ENCODE results near the gene DENND5B.

The DENND5B gene

DNA sequence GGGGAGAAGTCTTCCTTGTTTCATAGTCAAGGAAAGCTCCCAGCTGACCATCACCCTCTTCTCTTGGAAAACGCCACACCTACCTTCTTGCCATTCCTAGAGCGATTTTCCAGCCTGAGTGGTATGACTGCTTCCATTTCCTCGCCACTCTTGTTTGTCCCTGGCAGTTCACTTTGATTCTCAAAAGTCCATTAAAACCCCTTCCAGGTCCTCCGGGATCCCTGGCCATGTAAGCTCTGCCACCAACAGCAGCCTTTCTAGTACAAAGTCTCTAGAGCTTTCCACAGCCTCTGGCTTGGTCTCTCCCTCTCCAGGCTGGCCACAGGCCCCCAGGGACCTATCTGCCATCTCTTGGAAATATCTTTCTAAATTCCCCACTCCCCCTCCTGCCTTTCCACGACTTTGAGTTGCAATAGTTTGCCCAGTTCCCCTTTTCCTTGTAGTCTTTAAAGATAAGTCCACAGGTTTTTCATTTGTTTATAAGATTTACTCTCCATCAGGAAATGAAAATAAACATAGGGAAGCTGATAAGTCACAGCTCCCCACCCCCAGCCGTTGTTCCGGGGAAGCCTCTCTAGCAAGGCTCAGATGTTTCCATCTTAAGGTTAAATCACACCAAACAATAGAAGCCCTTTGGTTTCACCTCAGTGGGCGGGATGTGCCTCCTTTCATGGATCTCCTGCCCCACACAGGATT lies 222.1 kb downstream of the DENND5B start:
- H3K9me3 ChIP-seq (ENCODE audit: control insufficient read depth, low read depth, low read length), result no peaks in the 10 kb centered on the region
- no peaks in the 10 kb centered on the region for H3K27me3 ChIP-seq (ENCODE audit: control insufficient read depth, insufficient read depth, low read length)
- no peaks in the 10 kb centered on the region for H3K36me3 ChIP-seq (ENCODE audit: control insufficient read depth, low read depth, low read length)
- peaks cover 31% of the 10 kb centered on the region for H3K4me1 ChIP-seq (ENCODE audit: control insufficient read depth, low read depth, low read length)
- H3K27ac ChIP-seq (ENCODE audit: low read length), result peak overlapping the region; percentile 83
- peak overlapping the region; percentile 62 for H3K9ac ChIP-seq (ENCODE audit: low read length)
- H3K4me3 ChIP-seq (ENCODE audit: low read length), result peak overlapping the region; percentile 43

DNA sequence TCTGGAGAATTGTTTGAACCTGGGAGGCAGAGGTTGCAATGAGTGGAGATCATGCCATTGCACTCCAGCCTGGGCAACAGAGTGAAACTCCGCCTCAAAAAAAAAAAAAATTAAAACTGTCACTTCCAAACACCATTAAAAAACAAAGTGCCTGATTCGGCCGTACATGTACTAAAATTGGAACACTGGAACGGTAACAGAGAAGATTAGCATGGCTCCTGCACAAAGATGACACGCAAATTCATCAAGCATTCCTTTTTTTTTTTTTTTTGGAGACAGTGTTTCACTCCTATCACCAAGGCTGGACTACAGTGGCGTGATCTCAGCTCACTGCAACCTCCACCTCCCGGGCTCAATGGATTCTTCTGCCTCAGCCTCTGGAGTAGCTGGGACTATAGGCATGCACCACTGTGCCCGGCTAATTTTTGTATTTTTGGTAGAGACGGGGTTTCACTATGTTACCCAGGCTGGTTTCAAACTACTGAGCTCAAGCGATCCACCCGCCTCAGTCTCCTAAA lies 224.8 kb downstream of the DENND5B start:
- H3K9ac ChIP-seq (ENCODE audit: low read length), result no peak overlapping the region
- peaks cover 47% of the 10 kb centered on the region for H3K4me1 ChIP-seq (ENCODE audit: control insufficient read depth, low read depth, low read length)
- H3K27ac ChIP-seq (ENCODE audit: low read length), result no peak overlapping the region
- H3K9me3 ChIP-seq (ENCODE audit: control insufficient read depth, low read depth, low read length), result no peaks in the 10 kb centered on the region
- no peaks in the 10 kb centered on the region for H3K27me3 ChIP-seq (ENCODE audit: control insufficient read depth, insufficient read depth, low read length)
- no peaks in the 10 kb centered on the region for H3K36me3 ChIP-seq (ENCODE audit: control insufficient read depth, low read depth, low read length)
- H3K4me3 ChIP-seq (ENCODE audit: low read length), result no peak overlapping the region

DNA sequence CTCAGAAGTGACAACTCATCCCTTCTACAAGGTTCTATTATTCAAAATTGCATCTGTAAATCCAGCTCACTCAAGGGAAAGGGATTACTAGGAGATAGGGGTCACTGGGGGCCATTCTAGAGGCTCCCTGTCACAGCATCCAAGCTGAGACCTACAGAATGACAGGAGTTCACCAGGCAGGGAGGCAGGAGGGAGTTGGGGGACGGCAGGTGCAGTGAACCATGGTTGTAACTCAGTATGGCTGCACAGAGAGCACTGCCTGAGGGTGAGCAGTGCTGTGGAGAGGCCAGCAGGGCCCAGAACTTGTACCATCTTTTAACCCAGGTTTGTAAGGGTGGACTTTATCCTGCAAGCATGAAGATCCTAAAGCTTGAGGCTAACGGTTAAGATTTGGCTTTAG lies 227.1 kb downstream of the DENND5B start:
- no peak overlapping the region for H3K9ac ChIP-seq (ENCODE audit: low read length)
- no peaks in the 10 kb centered on the region for H3K36me3 ChIP-seq (ENCODE audit: control insufficient read depth, low read depth, low read length)
- no peaks in the 10 kb centered on the region for H3K27me3 ChIP-seq (ENCODE audit: control insufficient read depth, insufficient read depth, low read length)
- no peak overlapping the region for H3K4me3 ChIP-seq (ENCODE audit: low read length)
- H3K4me1 ChIP-seq (ENCODE audit: control insufficient read depth, low read depth, low read length), result peaks cover 25% of the 10 kb centered on the region
- H3K9me3 ChIP-seq (ENCODE audit: control insufficient read depth, low read depth, low read length), result no peaks in the 10 kb centered on the region
- H3K27ac ChIP-seq (ENCODE audit: low read length), result no peak overlapping the region

DNA sequence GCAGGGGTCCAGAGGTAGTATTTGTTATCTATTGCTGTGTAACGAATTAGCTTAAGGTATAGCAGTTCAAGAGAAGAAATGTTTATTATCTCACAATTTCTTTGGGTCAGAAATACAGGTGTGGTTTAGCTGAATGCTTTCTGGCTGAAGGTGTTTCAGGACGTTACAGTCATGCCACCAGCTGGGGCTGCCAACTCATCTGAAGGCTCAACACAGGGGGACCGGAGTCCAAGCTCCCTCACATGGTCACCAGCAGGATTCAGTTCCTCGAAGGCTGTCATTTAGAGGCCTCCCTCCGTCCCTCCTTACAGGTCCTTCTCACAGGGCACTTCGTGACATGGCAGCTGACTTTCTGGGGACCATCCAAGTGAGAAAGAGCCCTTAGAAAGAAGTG lies 227.5 kb downstream of the DENND5B start:
- no peaks in the 10 kb centered on the region for H3K36me3 ChIP-seq (ENCODE audit: control insufficient read depth, low read depth, low read length)
- H3K4me1 ChIP-seq (ENCODE audit: control insufficient read depth, low read depth, low read length), result peaks cover 21% of the 10 kb centered on the region
- no peak overlapping the region for H3K27ac ChIP-seq (ENCODE audit: low read length)
- H3K9ac ChIP-seq (ENCODE audit: low read length), result no peak overlapping the region
- no peak overlapping the region for H3K4me3 ChIP-seq (ENCODE audit: low read length)
- no peaks in the 10 kb centered on the region for H3K9me3 ChIP-seq (ENCODE audit: control insufficient read depth, low read depth, low read length)
- H3K27me3 ChIP-seq (ENCODE audit: control insufficient read depth, insufficient read depth, low read length), result no peaks in the 10 kb centered on the region

DNA sequence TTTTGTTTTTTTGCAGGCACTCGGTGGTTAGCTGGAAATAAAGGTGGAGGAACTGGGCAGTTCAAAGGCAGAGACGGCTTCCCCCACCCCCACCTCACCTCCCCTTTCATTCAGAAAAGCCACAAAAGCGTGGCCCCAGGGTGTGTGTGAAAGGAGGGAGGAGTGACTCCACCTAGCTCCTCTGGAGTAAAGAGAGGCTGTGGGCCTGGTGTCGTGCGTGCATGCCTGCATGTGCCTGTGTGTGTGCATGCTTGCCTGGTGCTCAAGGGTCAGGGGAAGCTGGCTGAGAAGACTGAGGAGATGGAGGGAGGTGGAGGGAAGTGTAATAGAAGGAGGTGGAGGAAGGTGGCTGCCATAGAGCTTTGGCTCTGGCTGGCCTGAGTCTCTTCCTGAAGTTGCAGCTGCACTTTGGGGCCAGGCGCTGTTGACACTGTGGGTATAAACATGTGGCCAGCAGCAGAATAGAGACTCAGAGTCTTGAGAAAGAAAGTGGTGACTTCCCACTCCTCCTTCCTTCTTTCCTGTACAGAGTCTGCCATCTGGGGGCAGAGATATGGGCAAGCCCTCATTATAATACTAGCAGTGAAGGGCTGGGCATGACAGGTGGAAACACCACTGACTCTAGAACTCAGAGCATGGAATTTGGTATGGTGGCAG lies 228.0 kb downstream of the DENND5B start:
- no peaks in the 10 kb centered on the region for H3K9me3 ChIP-seq (ENCODE audit: control insufficient read depth, low read depth, low read length)
- H3K27me3 ChIP-seq (ENCODE audit: control insufficient read depth, insufficient read depth, low read length), result no peaks in the 10 kb centered on the region
- peaks cover 20% of the 10 kb centered on the region for H3K4me1 ChIP-seq (ENCODE audit: control insufficient read depth, low read depth, low read length)
- H3K27ac ChIP-seq (ENCODE audit: low read length), result peak overlapping the region; percentile 86
- H3K36me3 ChIP-seq (ENCODE audit: control insufficient read depth, low read depth, low read length), result no peaks in the 10 kb centered on the region
- H3K4me3 ChIP-seq (ENCODE audit: low read length), result peak overlapping the region; percentile 42
- peak overlapping the region; percentile 69 for H3K9ac ChIP-seq (ENCODE audit: low read length)

DNA sequence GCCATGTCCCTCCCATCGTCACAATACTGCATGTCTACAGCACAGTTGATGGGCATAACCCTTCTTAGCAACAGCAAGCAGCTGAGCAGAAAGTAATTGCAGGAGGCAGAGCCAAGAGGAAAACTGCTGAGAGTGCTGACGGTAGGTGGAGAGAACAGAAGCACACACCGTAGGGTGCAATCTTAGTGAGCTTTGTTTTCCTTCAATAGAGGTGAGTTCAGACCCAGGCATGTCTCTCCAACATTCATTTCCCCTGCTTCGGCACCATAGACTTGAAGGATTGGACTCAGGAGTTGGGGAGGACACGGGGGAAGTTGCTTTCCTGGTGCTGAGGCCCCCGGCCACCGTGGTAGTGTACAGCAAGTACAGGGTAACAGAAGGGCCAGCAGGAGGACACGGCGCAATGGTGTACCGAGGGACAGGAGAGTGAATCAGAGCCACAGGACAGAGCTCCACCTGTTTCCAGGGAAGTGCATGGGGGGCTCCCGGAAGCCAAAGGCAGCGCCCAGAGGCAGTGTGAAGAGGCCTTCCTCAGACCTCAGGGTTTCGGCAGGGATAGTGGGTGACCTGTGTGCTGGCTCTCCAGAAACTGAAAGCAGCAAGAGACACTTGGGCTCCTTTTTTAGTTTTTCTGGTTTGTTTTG lies 228.7 kb downstream of the DENND5B start:
- Histone ChIP-seq H3K27me3 (ENCODE audit: control insufficient read depth, insufficient read depth, low read length) (no peaks in the 10 kb centered on the region), H3K4me3 (ENCODE audit: low read length) (peak overlapping the region; percentile 42), H3K27ac (ENCODE audit: low read length) (peak overlapping the region; percentile 86), H3K9ac (ENCODE audit: low read length) (peak overlapping the region; percentile 69), H3K9me3 (ENCODE audit: control insufficient read depth, low read depth, low read length) (no peaks in the 10 kb centered on the region), H3K36me3 (ENCODE audit: control insufficient read depth, low read depth, low read length) (no peaks in the 10 kb centered on the region), H3K4me1 (ENCODE audit: control insufficient read depth, low read depth, low read length) (peaks cover 20% of the 10 kb centered on the region)

DNA sequence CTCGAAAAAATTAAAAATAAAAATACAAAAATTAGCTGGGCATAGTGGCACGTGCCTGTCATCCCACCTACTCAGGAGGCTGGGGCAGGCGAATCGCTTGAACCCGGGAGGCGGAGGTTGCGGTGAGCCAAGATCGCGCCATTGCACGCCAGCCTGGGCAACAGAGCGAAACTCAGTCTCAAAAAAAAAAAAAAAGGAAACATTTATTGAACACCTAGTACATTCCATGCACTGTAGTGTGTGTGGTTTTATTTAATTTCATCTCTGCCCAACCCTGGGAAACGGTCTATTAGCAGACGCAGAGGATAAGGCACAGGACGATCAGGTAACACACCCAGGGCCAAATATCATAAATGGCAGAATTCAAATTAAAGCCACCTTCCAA lies 229.2 kb downstream of the DENND5B start:
- peak overlapping the region; percentile 86 for H3K27ac ChIP-seq (ENCODE audit: low read length)
- H3K9me3 ChIP-seq (ENCODE audit: control insufficient read depth, low read depth, low read length), result no peaks in the 10 kb centered on the region
- H3K4me1 ChIP-seq (ENCODE audit: control insufficient read depth, low read depth, low read length), result peaks cover 20% of the 10 kb centered on the region
- H3K36me3 ChIP-seq (ENCODE audit: control insufficient read depth, low read depth, low read length), result no peaks in the 10 kb centered on the region
- H3K9ac ChIP-seq (ENCODE audit: low read length), result peak overlapping the region; percentile 69
- no peaks in the 10 kb centered on the region for H3K27me3 ChIP-seq (ENCODE audit: control insufficient read depth, insufficient read depth, low read length)
- peak overlapping the region; percentile 42 for H3K4me3 ChIP-seq (ENCODE audit: low read length)

DNA sequence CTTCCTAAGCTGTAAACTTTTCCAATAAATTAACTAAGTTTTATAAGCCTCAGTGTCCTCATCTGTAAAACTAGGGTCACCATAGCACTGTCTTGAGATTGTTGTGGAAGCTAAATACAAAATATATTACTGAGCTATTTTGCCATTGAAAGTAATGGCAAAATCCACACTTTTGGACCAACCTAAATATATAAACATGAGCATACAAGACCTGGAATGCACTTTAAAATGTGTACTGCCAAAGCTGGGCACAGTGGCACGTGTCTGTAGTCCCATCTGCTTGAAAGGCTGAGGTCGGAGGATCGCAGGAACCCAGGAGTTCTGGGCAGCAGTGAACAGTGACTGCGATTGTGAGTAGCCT lies 235.2 kb downstream of the DENND5B start:
- no peaks in the 10 kb centered on the region for H3K4me1 ChIP-seq (ENCODE audit: control insufficient read depth, low read depth, low read length)

DNA sequence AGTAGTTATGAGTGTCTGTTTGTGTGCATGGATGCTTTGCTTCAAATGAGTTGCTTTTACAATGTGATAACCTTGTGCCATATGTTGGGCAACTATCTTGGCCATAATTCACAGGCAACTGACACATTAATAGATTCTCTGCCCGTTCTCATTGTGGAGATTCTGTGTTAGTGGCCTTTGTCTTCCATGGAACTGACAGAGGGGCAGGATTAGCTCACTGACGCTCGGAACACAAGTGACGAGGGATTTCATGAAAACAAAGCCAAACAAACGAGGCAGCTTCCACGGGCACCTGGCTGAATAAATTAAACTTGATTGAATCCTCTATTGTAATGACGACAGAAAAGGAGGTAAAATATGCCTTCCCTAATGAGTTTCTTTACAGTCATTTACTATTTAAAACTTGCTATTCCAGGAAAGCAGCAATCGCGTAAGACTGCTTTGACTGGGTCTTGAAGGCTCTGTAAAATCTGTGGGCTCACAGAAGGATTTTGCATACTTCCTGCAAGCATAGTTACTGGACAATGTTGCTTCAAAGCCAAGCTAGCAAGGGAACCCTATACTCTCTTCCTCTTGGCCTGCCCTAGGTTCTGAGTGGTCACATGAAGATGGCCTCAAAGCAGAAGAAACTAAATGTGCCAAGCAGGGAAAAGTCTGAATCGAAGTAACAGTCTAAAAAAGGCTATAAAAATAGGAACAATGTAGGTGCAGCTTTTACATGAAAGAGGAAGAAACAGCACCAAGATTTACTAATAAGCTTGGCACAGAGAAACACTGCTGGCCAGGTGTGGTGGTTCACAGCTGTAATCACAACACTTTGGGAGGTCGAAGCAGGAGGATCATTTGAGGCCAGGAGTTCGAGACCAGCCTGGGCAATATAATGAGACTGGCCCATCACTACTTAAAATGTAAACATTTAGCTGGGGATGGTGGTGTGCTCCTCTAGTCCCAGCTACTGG lies 236.9 kb downstream of the DENND5B start:
- Histone ChIP-seq H3K4me3 (ENCODE audit: low read length) (no peak overlapping the region), H3K4me1 (ENCODE audit: control insufficient read depth, low read depth, low read length) (no peaks in the 10 kb centered on the region), H3K27ac (ENCODE audit: low read length) (no peak overlapping the region), H3K36me3 (ENCODE audit: control insufficient read depth, low read depth, low read length) (no peaks in the 10 kb centered on the region), H3K27me3 (ENCODE audit: control insufficient read depth, insufficient read depth, low read length) (no peaks in the 10 kb centered on the region), H3K9me3 (ENCODE audit: control insufficient read depth, low read depth, low read length) (no peaks in the 10 kb centered on the region), H3K9ac (ENCODE audit: low read length) (no peak overlapping the region)

More for the DNA sequence above, 235.2 kb downstream of the DENND5B start:
- no peaks in the 10 kb centered on the region for H3K9me3 ChIP-seq (ENCODE audit: control insufficient read depth, low read depth, low read length)
- no peak overlapping the region for H3K27ac ChIP-seq (ENCODE audit: low read length)
- H3K27me3 ChIP-seq (ENCODE audit: control insufficient read depth, insufficient read depth, low read length), result no peaks in the 10 kb centered on the region
- no peaks in the 10 kb centered on the region for H3K36me3 ChIP-seq (ENCODE audit: control insufficient read depth, low read depth, low read length)
- H3K9ac ChIP-seq (ENCODE audit: low read length), result no peak overlapping the region
- no peak overlapping the region for H3K4me3 ChIP-seq (ENCODE audit: low read length)

DNA sequence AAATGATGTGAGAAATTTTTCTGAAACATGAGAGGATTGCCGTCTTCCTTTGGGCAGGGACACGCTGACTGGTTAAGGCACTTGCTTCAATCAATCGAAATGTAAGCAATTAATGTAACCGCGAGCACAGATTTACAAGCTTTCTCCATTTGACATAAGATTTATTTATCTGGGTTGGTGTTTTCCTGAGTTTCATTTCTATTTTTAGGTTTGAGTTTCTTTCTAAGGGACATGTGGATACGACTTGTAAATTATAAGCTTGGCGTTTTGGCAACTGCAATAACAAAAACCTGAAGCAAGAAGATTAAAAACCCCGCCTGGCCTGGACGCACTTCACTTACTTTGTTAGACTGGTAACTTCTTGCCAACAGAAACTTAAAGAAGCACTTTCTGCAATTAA lies 244.7 kb downstream of the DENND5B start:
- no peak overlapping the region for H3K27ac ChIP-seq (ENCODE audit: low read length)

DNA sequence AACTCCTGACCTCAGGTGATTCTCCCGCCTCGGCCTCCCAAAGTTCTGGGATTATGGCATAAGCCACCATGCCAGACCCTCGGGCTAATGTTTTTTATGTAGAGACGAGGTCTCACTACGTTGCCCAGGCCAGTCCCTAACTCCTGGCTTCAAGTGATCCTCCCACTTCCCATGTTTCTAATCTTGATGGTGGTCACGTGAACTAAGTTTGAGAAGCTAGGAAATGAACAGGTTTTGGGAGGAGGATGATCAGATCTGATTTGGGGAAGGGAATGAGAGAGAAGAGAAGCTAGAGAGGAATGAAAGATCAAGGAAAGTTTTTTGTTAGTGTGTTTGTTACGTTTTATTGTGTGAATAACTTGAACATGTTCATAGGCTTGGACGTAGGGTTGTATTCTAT lies 247.8 kb downstream of the DENND5B start:
- Histone ChIP-seq H3K36me3 (ENCODE audit: control insufficient read depth, low read depth, low read length) (no peaks in the 10 kb centered on the region), H3K9ac (ENCODE audit: low read length) (no peak overlapping the region), H3K9me3 (ENCODE audit: control insufficient read depth, low read depth, low read length) (no peaks in the 10 kb centered on the region), H3K4me3 (ENCODE audit: low read length) (no peak overlapping the region), H3K27me3 (ENCODE audit: control insufficient read depth, insufficient read depth, low read length) (no peaks in the 10 kb centered on the region), H3K4me1 (ENCODE audit: control insufficient read depth, low read depth, low read length) (no peaks in the 10 kb centered on the region), H3K27ac (ENCODE audit: low read length) (no peak overlapping the region)

More for the DNA sequence above, 244.7 kb downstream of the DENND5B start:
- H3K27me3 ChIP-seq (ENCODE audit: control insufficient read depth, insufficient read depth, low read length), result no peaks in the 10 kb centered on the region
- no peaks in the 10 kb centered on the region for H3K36me3 ChIP-seq (ENCODE audit: control insufficient read depth, low read depth, low read length)
- H3K9me3 ChIP-seq (ENCODE audit: control insufficient read depth, low read depth, low read length), result no peaks in the 10 kb centered on the region
- no peaks in the 10 kb centered on the region for H3K4me1 ChIP-seq (ENCODE audit: control insufficient read depth, low read depth, low read length)
- no peak overlapping the region for H3K4me3 ChIP-seq (ENCODE audit: low read length)
- H3K9ac ChIP-seq (ENCODE audit: low read length), result no peak overlapping the region
